ENCODE measurements around the gene STRADB. TPM values are rescaled to one million over a fixed set of nuclear protein-coding genes. Genes with fewer than 3 reads are reported as not detected.

The STRADB gene
- total RNA-seq, 1 experiment from 2014 or later: 28.9 TPM

GRCh38 chr2:201465524-201465971, 14.0 kb downstream of the STRADB start:
- Histone ChIP-seq H3K4me1 (ENCODE audit: insufficient read depth, low read length) (peaks cover 41% of the 10 kb centered on the region), H4K20me1 (ENCODE audit: low read length) (no peaks in the 10 kb centered on the region), H3K9me2 (replicated peaks; ENCODE audit: low read length) (no peaks in the 10 kb centered on the region), H3K4me3 (ENCODE audit: low read length) (peak overlapping the region; percentile 45; the same call in 1 of the 2 replicates), H3K27me3 (ENCODE audit: low read length) (no peaks in the 10 kb centered on the region), H3K79me2 (ENCODE audit: low read length) (no peaks in the 10 kb centered on the region), H3F3A (ENCODE audit: low read length, unreplicated experiment) (peaks cover 10% of the 10 kb centered on the region), H3K9me3 (ENCODE audit: low read length) (no peaks in the 10 kb centered on the region), H3K4me2 (ENCODE audit: low read length) (peak overlapping the region; percentile 81), H2AFZ (ENCODE audit: low read length) (peak overlapping the region; percentile 69), H3K36me3 (ENCODE audit: low read depth, low read length) (peaks cover 6% of the 10 kb centered on the region), H3K9ac (ENCODE audit: low read length) (peak overlapping the region; percentile 47), H3K27ac (ENCODE audit: low read length) (peak overlapping the region; percentile 85)
- no TSS peak for BruUV-seq (replicated peaks)
- peak; percentile 33 for ATAC-seq
- no peak for DNase-seq
- POLR2A ChIA-PET (ENCODE audit: unreplicated experiment): no interaction called here
- intact Hi-C loops (cut with micrococcal nuclease): loop anchor here (5.0 kb wide), 1 partner anchor 48 kb away; no protein-coding TSS in a partner anchor
- no peak for TF ChIP-seq EZH2phosphoT487 (IDR thresholded peaks at IDR 0.05; ENCODE audit: borderline replicate concordance, low read length)
- TF ChIP-seq CTCF (conservative IDR thresholded peaks at IDR 0.05; ENCODE audit: low read depth, low read length): no peak
- TF ChIP-seq EZH2 (IDR thresholded peaks at IDR 0.05; ENCODE audit: low read length, unreplicated experiment): no peak
- CTCF ChIA-PET: no interaction called here

- Histone ChIP-seq H3K4me2 (ENCODE audit: low read length) (peak overlapping the region; percentile 81), H3K36me3 (ENCODE audit: low read depth, low read length) (peaks cover 4% of the 10 kb centered on the region; the same call in 1 of the 2 replicates), H3K9ac (ENCODE audit: low read length) (peak overlapping the region; percentile 47), H3K79me2 (ENCODE audit: low read length) (no peaks in the 10 kb centered on the region), H3K9me2 (replicated peaks; ENCODE audit: low read length) (no peaks in the 10 kb centered on the region), H3K4me1 (ENCODE audit: insufficient read depth, low read length) (peaks cover 46% of the 10 kb centered on the region), H2AFZ (ENCODE audit: low read length) (peak overlapping the region; percentile 69), H4K20me1 (ENCODE audit: low read length) (no peaks in the 10 kb centered on the region), H3K27ac (ENCODE audit: low read length) (peak overlapping the region; percentile 85), H3F3A (ENCODE audit: low read length, unreplicated experiment) (peaks cover 10% of the 10 kb centered on the region), H3K4me3 (ENCODE audit: low read length) (peak overlapping the region; percentile 45), H3K27me3 (ENCODE audit: low read length) (no peaks in the 10 kb centered on the region), H3K9me3 (ENCODE audit: low read length) (no peaks in the 10 kb centered on the region)
- DNase-seq (peak; percentile 80), ATAC-seq (peak; percentile 85)
- BruUV-seq (replicated peaks): no TSS peak
- intact Hi-C loops (cut with micrococcal nuclease): loop anchor here (1.0 to 5.0 kb wide), 2 partner anchors 15 to 49 kb away; partner anchors contain the start of genes STRADB and TRAK2
- TF ChIP-seq EZH2phosphoT487 (IDR thresholded peaks at IDR 0.05; ENCODE audit: borderline replicate concordance, low read length): no peak
- no peak for TF ChIP-seq EZH2 (IDR thresholded peaks at IDR 0.05; ENCODE audit: low read length, unreplicated experiment)
- no peak for TF ChIP-seq CTCF (conservative IDR thresholded peaks at IDR 0.05; ENCODE audit: low read depth, low read length)
- ChIA-PET POLR2A (ENCODE audit: unreplicated experiment) (interaction anchor here (0.7 kb wide), 1 partner anchor 15 kb away, joined by 4 read pairs; the partner anchor contains the start of gene TRAK2), CTCF (no interaction called here)
Measured at GRCh38 chr2:201466050-201466675, 14.6 kb downstream of the STRADB start.

GRCh38 chr2:201467666-201468065, 16.1 kb downstream of the STRADB start:
- Histone ChIP-seq H3K9ac (ENCODE audit: low read length) (peak overlapping the region; percentile 15), H2AFZ (ENCODE audit: low read length) (no peak overlapping the region; the same call in 1 of the 2 replicates), H4K20me1 (ENCODE audit: low read length) (no peaks in the 10 kb centered on the region), H3K9me2 (replicated peaks; ENCODE audit: low read length) (no peaks in the 10 kb centered on the region), H3K27ac (ENCODE audit: low read length) (peak overlapping the region; percentile 85), H3F3A (ENCODE audit: low read length, unreplicated experiment) (peaks cover 10% of the 10 kb centered on the region), H3K9me3 (ENCODE audit: low read length) (no peaks in the 10 kb centered on the region), H3K27me3 (ENCODE audit: low read length) (no peaks in the 10 kb centered on the region), H3K79me2 (ENCODE audit: low read length) (no peaks in the 10 kb centered on the region), H3K4me2 (ENCODE audit: low read length) (peak overlapping the region; percentile 65), H3K4me3 (ENCODE audit: low read length) (0 out of 2 replicates have a peak overlapping the region, but pooled peaks have one; percentile 19), H3K36me3 (ENCODE audit: low read depth, low read length) (peaks cover 4% of the 10 kb centered on the region; the same call in 1 of the 2 replicates), H3K4me1 (ENCODE audit: insufficient read depth, low read length) (peaks cover 60% of the 10 kb centered on the region)
- no TSS peak for BruUV-seq (replicated peaks)
- intact Hi-C loops (cut with micrococcal nuclease): loop anchor here (1.0 to 5.0 kb wide), 2 partner anchors 50 to 175 kb away; no protein-coding TSS in a partner anchor
- no peak for TF ChIP-seq EZH2phosphoT487 (IDR thresholded peaks at IDR 0.05; ENCODE audit: borderline replicate concordance, low read length)
- TF ChIP-seq EZH2 (IDR thresholded peaks at IDR 0.05; ENCODE audit: low read length, unreplicated experiment): no peak
- no peak for TF ChIP-seq CTCF (conservative IDR thresholded peaks at IDR 0.05; ENCODE audit: low read depth, low read length)
- CTCF ChIA-PET: no interaction called here
- DNase-seq: peak; percentile 70
- peak; percentile 53 for ATAC-seq
- POLR2A ChIA-PET (ENCODE audit: unreplicated experiment): no interaction called here

Data from PC-3 (cell line).